HG03520 (cell line): ENCODE data around the gene BABAM2.
"Not testable (repeated sequence)": the region's sequence is repeated elsewhere in the genome, so short reads cannot be mapped to it uniquely, and the experiment has no call there.

Source experiments
- ATAC-seq: cut with Tn5 transposase; IDR thresholded peaks from one replicate; pipeline ENCODE4 v1.9.1; 2021; ENCODE audit warnings: mild to moderate bottlenecking, moderate library complexity; ENCODE audit not compliant: unreplicated experiment

BABAM2 gene

GRCh38 chr2:28101892-28102291 lies 211.4 kb downstream of the BABAM2 start:
- ATAC-seq, result no peak

GRCh38 chr2:28102455-28102874 lies 211.9 kb downstream of the BABAM2 start:
- ATAC-seq, result no peak

- no peak for ATAC-seq
These were observed 213.1 kb downstream of the BABAM2 start for GRCh38 chr2:28103611-28104010.

- ATAC-seq, result no peak
These were observed 217.6 kb downstream of the BABAM2 start for GRCh38 chr2:28108143-28108542.

- not testable (repeated sequence) for ATAC-seq
These were observed 223.2 kb downstream of the BABAM2 start for GRCh38 chr2:28113771-28114170.

GRCh38 chr2:28117104-28117596 lies 226.6 kb downstream of the BABAM2 start:
- no peak for ATAC-seq

- no peak for ATAC-seq
These were observed 229.1 kb downstream of the BABAM2 start for GRCh38 chr2:28119631-28120030.

- ATAC-seq, result no peak
These were observed 237.9 kb downstream of the BABAM2 start for GRCh38 chr2:28128281-28128950.

GRCh38 chr2:28129955-28130695 lies 239.6 kb downstream of the BABAM2 start:
- no peak for ATAC-seq

GRCh38 chr2:28133778-28134177 lies 243.2 kb downstream of the BABAM2 start:
- ATAC-seq, result no peak

- ATAC-seq, result no peak
These were observed 243.8 kb downstream of the BABAM2 start for GRCh38 chr2:28134262-28134812.

- ATAC-seq, result no peak
These were observed 244.3 kb downstream of the BABAM2 start for GRCh38 chr2:28134857-28135256.

GRCh38 chr2:28135324-28135723 lies 244.8 kb downstream of the BABAM2 start:
- no peak for ATAC-seq

GRCh38 chr2:28135799-28136198 lies 245.3 kb downstream of the BABAM2 start:
- ATAC-seq, result no peak

- no peak for ATAC-seq
These were observed 246.0 kb downstream of the BABAM2 start for GRCh38 chr2:28136556-28136955.

GRCh38 chr2:28137221-28137620 lies 246.7 kb downstream of the BABAM2 start:
- ATAC-seq, result no peak

- ATAC-seq, result no peak
These were observed 251.9 kb downstream of the BABAM2 start for GRCh38 chr2:28142386-28142785.

- ATAC-seq, result no peak
These were observed 257.5 kb downstream of the BABAM2 start for GRCh38 chr2:28148000-28148399.

GRCh38 chr2:28148566-28148965 lies 258.0 kb downstream of the BABAM2 start:
- ATAC-seq, result no peak

GRCh38 chr2:28150236-28150915 lies 259.8 kb downstream of the BABAM2 start:
- no peak for ATAC-seq

- no peak for ATAC-seq
These were observed 260.5 kb downstream of the BABAM2 start for GRCh38 chr2:28150994-28151393.
